Right lobe of liver (tissue), 4 donors: Measurements from ENCODE around the gene C17orf114.

Source experiments
- CTCF ChIP-seq, 4 donors: fragments of 200-600 bp in 3 of 4; fragments of 450-650 bp in 1 of 4; IDR thresholded peaks; one replicate each; pipeline versions ENCODE4 v1.5.1 to v1.8.0; 2016 to 2022; ENCODE audit warnings: antibody characterized with exemption in 4 of 4, mild to moderate bottlenecking in 2 of 4
- POLR2A ChIP-seq: fragments of 450-650 bp; IDR thresholded peaks from one replicate; pipeline ENCODE4 v1.6.1; 2017; ENCODE audit warnings: antibody characterized with exemption, mild to moderate bottlenecking
- donor health status: DM: no; HTN: no; CAD: no.
- donor health status: DM: no; HTN: no; CAD: no.
- donor health status: DM: no; HTN: yes; CAD: no.

- TF ChIP-seq CTCF (IDR thresholded peaks at IDR 0.05) (peak in 1 of 4 donors; percentile 7), POLR2A (no peak)
Observed at GRCh38 chr17:4782652-4783051, 19.5 kb downstream of the C17orf114 start.
